Neuronal stem cell (in vitro differentiated cells): ENCODE results near the gene C10orf67.
"Not testable (repeated sequence)": the region's sequence is repeated elsewhere in the genome, so short reads cannot be mapped to it uniquely, and the experiment has no call there.

Experiments
- DNase-seq: peaks from one replicate; pipeline ENCODE4 v3.0.0-alpha.2; 2013; ENCODE audit warnings: low spot score
- H2AFZ ChIP-seq: one replicate; pipeline ENCODE4 v1.6.1; 2013; ENCODE audit warnings: mild to moderate bottlenecking, low read length, inconsistent platforms
- H2AK5ac ChIP-seq: 2 replicates; pipeline ENCODE4 v1.6.1; 2013; ENCODE audit warnings: low read depth, mild to moderate bottlenecking, inconsistent platforms, low read length, moderate library complexity, mixed read lengths
- H2BK120ac ChIP-seq: 2 replicates; pipeline ENCODE4 v1.6.1; 2013; ENCODE audit warnings: low read depth, mild to moderate bottlenecking, inconsistent platforms, low read length, moderate library complexity, mixed read lengths
- H2BK12ac ChIP-seq: one replicate; pipeline ENCODE4 v1.6.1; 2013; ENCODE audit warnings: low read length, inconsistent platforms
- H2BK15ac ChIP-seq: 2 replicates; pipeline ENCODE4 v1.6.1; 2013; ENCODE audit warnings: mild to moderate bottlenecking, low read length, inconsistent platforms, mixed read lengths
- H2BK5ac ChIP-seq: one replicate; pipeline ENCODE4 v1.6.1; 2013; ENCODE audit warnings: inconsistent platforms, mild to moderate bottlenecking, low read length, moderate library complexity
- H3K14ac ChIP-seq: one replicate; pipeline ENCODE4 v1.6.1; 2013; ENCODE audit warnings: low read length, inconsistent platforms
- H3K18ac ChIP-seq: 2 replicates; pipeline ENCODE4 v1.6.1; 2013; ENCODE audit warnings: low read length, inconsistent platforms
- H3K23ac ChIP-seq: 2 replicates; pipeline ENCODE4 v1.6.1; 2013; ENCODE audit warnings: low read depth, mild to moderate bottlenecking, mixed read lengths, low read length, inconsistent platforms; ENCODE audit not compliant: poor library complexity
- H3K27ac ChIP-seq: replicated peaks from 3 replicates; pipeline ENCODE4 v1.5.1; 2013; ENCODE audit warnings: low read length, inconsistent platforms
- H3K27me3 ChIP-seq, 3 experiments: 2 replicates each; pipeline ENCODE4 v1.6.1; 2013; ENCODE audit warnings: low read length in 3 of 3, mild to moderate bottlenecking in 2 of 3, inconsistent platforms in 1 of 3, low read depth in 1 of 3, mixed read lengths in 1 of 3, moderate library complexity in 1 of 3; ENCODE audit not compliant: control insufficient read depth in 3 of 3, insufficient read depth in 3 of 3
- H3K36me3 ChIP-seq, 2 donors: replicated peaks in 1 of 2; 2 replicates each; pipeline ENCODE4 v1.6.1; 2013; ENCODE audit warnings: low read length in 2 of 2; ENCODE audit not compliant: control insufficient read depth in 2 of 2, insufficient read depth in 2 of 2
- H3K4ac ChIP-seq: 2 replicates; pipeline ENCODE4 v1.6.1; 2013; ENCODE audit warnings: inconsistent platforms, mild to moderate bottlenecking, low read length, moderate library complexity
- H3K4me1 ChIP-seq, 2 donors: 1 replicate in 1 of 2; 2 replicates in 1 of 2; pipeline ENCODE4 v1.6.1; 2013; ENCODE audit warnings: low read length in 2 of 2, low read depth in 1 of 2; ENCODE audit not compliant: control insufficient read depth in 2 of 2, insufficient read depth in 1 of 2
- H3K4me2 ChIP-seq: one replicate; pipeline ENCODE4 v1.6.1; 2013; ENCODE audit warnings: mild to moderate bottlenecking, low read length, inconsistent platforms; ENCODE audit not compliant: insufficient read depth, poor library complexity, severe bottlenecking
- H3K4me3 ChIP-seq, 2 donors: 2 replicates each; pipeline ENCODE4 v1.5.1; 2013; ENCODE audit warnings: low read length in 2 of 2, mild to moderate bottlenecking in 2 of 2, inconsistent platforms in 1 of 2, moderate library complexity in 1 of 2
- H3K79me1 ChIP-seq: one replicate; pipeline ENCODE4 v1.6.1; 2013; ENCODE audit warnings: low read depth, mild to moderate bottlenecking, inconsistent platforms, low read length, moderate library complexity
- H3K9ac ChIP-seq: one replicate; pipeline ENCODE4 v1.6.1; 2013; ENCODE audit warnings: mild to moderate bottlenecking, low read depth, low read length, inconsistent platforms; ENCODE audit not compliant: poor library complexity
- H3K9me3 ChIP-seq, 2 donors: replicated peaks in 1 of 2; 2 replicates each; pipeline versions ENCODE3 to v1.6.1; 2013; ENCODE audit warnings: low read length in 2 of 2, mild to moderate bottlenecking in 2 of 2, inconsistent platforms in 1 of 2, low read depth in 1 of 2, mixed read lengths in 1 of 2, moderate library complexity in 1 of 2; ENCODE audit not compliant: control insufficient read depth in 2 of 2, insufficient read depth in 1 of 2
- H4K8ac ChIP-seq: one replicate; pipeline ENCODE4 v1.6.1; 2013; ENCODE audit warnings: low read depth, mild to moderate bottlenecking, inconsistent platforms, low read length, moderate library complexity
- H4K91ac ChIP-seq: one replicate; pipeline ENCODE4 v1.6.1; 2013; ENCODE audit warnings: low read length, low read depth, mild to moderate bottlenecking, inconsistent platforms; ENCODE audit not compliant: poor library complexity
- WGBS, 2 donors: extraction: QIAGEN DNeasy Blood & Tissue Kit; methylation state at CpG; one replicate each; pipeline ENCODE4 v1.1.7; 2013; ENCODE audit warnings: missing lambda C conversion rate in 2 of 2, mixed read lengths in 1 of 2; ENCODE audit not compliant: insufficient read length in 2 of 2, insufficient replicate concordance in 1 of 2; ENCODE audit errors: extremely low coverage in 2 of 2; 5-methylcytosine and 5-hydroxymethylcytosine counted together

The C10orf67 gene

DNA sequence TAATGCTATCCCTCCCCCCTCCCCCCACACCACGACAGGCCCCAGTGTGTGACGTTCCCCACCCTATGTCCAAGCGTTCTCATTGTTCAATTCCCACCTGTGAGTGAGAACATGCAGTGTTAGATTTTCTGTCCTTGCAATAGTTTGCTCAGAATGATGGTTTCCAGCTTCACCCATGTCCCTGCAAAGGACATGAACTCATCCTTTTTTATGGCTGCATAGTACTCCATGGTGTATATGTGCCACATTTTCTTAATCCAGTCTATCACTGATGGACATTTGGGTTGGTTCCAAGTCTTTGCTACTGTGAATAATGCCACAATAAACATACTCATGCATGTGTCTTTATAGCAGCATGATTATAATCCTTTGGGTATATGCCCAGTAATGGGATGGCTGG is 42.9 kb upstream of the C10orf67 start:
- not testable (repeated sequence) for H3K4me1 ChIP-seq, H3K18ac ChIP-seq, H3K9ac ChIP-seq, H2AK5ac ChIP-seq, H3K27ac ChIP-seq, H3K4ac ChIP-seq, H4K8ac ChIP-seq, H2BK12ac ChIP-seq, H3K23ac ChIP-seq, H2AFZ ChIP-seq, H2BK5ac ChIP-seq, H3K14ac ChIP-seq, H3K79me1 ChIP-seq, H3K9me3 ChIP-seq, H3K27me3 ChIP-seq, H4K91ac ChIP-seq, H2BK15ac ChIP-seq, H3K4me2 ChIP-seq, H2BK120ac ChIP-seq, H3K4me3 ChIP-seq, DNase-seq, H3K36me3 ChIP-seq
- WGBS, 2 donors, result no CpG with 5 or more reads among the region's 3 CpGs

- no peak overlapping the region for H2BK12ac ChIP-seq
- H2BK5ac ChIP-seq, result no peak overlapping the region
- H3K4me1 ChIP-seq, result no peaks in the 10 kb centered on the region
- WGBS, 2 donors, result no CpG with 5 or more reads among the region's 3 CpGs
- no peak overlapping the region for H2BK120ac ChIP-seq
- no peak overlapping the region for H4K91ac ChIP-seq
- no peak overlapping the region for H3K14ac ChIP-seq
- no peak overlapping the region for H3K27ac ChIP-seq
- no peaks in the 10 kb centered on the region for H3K79me1 ChIP-seq
- H3K4ac ChIP-seq, result no peak overlapping the region
- no peaks in the 10 kb centered on the region for H3K27me3 ChIP-seq
- H3K18ac ChIP-seq, result no peak overlapping the region
- no peak overlapping the region for H3K4me2 ChIP-seq
- H2AK5ac ChIP-seq, result no peak overlapping the region
- no peak overlapping the region for H3K23ac ChIP-seq
- no peaks in the 10 kb centered on the region for H3K9me3 ChIP-seq
- no peak for DNase-seq
- no peak overlapping the region for H2AFZ ChIP-seq
- H3K36me3 ChIP-seq, result no peaks in the 10 kb centered on the region
- H3K9ac ChIP-seq, result no peak overlapping the region
- H2BK15ac ChIP-seq, result no peak overlapping the region
- H4K8ac ChIP-seq, result no peak overlapping the region
- no peak overlapping the region for H3K4me3 ChIP-seq
These were observed 41.5 kb upstream of the C10orf67 start for GRCh38 chr10:23386052-23386451.

DNA sequence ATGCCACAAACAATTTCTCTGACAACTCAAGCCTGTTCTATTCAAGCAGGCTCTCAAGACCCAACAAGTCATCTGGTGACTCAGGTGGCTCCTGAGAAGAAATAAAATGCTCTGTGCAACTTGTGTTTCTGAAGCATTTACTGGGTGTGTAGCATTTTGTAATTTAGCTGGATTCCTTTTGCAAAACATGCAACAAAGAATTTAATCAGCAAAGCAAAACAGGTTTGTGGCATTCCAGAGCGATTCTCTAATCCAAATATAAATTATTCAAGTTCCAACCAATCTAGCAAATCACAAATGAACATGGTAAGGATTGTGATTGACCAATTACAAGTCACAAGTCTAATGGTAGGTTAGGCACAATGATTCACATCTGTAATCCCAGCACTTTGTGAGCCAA is 39.8 kb upstream of the C10orf67 start:
- H3K79me1 ChIP-seq, result no peaks in the 10 kb centered on the region
- H2BK15ac ChIP-seq, result no peak overlapping the region
- H4K8ac ChIP-seq, result no peak overlapping the region
- H3K18ac ChIP-seq, result no peak overlapping the region
- DNase-seq, result no peak
- no peak overlapping the region for H3K14ac ChIP-seq
- no peaks in the 10 kb centered on the region for H3K27me3 ChIP-seq
- H2BK12ac ChIP-seq, result no peak overlapping the region
- no peak overlapping the region for H3K4me3 ChIP-seq
- H3K9me3 ChIP-seq, result no peaks in the 10 kb centered on the region
- WGBS, 2 donors, result no CpG with 5 or more reads among the region's 1 CpG
- H4K91ac ChIP-seq, result no peak overlapping the region
- no peak overlapping the region for H2BK5ac ChIP-seq
- no peak overlapping the region for H2AK5ac ChIP-seq
- no peak overlapping the region for H2AFZ ChIP-seq
- no peaks in the 10 kb centered on the region for H3K4me1 ChIP-seq
- H3K23ac ChIP-seq, result no peak overlapping the region
- no peak overlapping the region for H3K4me2 ChIP-seq
- H3K9ac ChIP-seq, result no peak overlapping the region
- H3K36me3 ChIP-seq, result no peaks in the 10 kb centered on the region
- H2BK120ac ChIP-seq, result no peak overlapping the region
- no peak overlapping the region for H3K27ac ChIP-seq
- no peak overlapping the region for H3K4ac ChIP-seq

GRCh38 chr10:23383637-23384036 is 39.0 kb upstream of the C10orf67 start:
- WGBS, 2 donors, result no CpG with 5 or more reads among the region's 2 CpGs
- DNase-seq, result no peak
- no peak overlapping the region for H4K91ac ChIP-seq

More at GRCh38 chr10:23383637-23384036, 39.0 kb upstream of the C10orf67 start:
- Histone ChIP-seq H3K4me1 (no peaks in the 10 kb centered on the region), H3K9ac (no peak overlapping the region), H2BK12ac (no peak overlapping the region), H4K8ac (no peak overlapping the region), H3K4me2 (no peak overlapping the region), H2BK15ac (no peak overlapping the region), H2BK5ac (no peak overlapping the region), H3K9me3 (no peaks in the 10 kb centered on the region), H3K14ac (no peak overlapping the region), H3K36me3 (no peaks in the 10 kb centered on the region), H2AK5ac (no peak overlapping the region), H3K23ac (no peak overlapping the region), H2AFZ (no peak overlapping the region), H3K4ac (no peak overlapping the region), H3K4me3 (no peak overlapping the region), H3K18ac (no peak overlapping the region), H3K79me1 (no peaks in the 10 kb centered on the region), H2BK120ac (no peak overlapping the region), H3K27ac (no peak overlapping the region), H3K27me3 (no peaks in the 10 kb centered on the region)
